K562 (cell line): ENCODE results near the gene SLC35D2. TPM values are rescaled to one million over a fixed set of nuclear protein-coding genes. Genes with fewer than 3 reads are reported as not detected.

ENCODE experiments used
- CAMTA2 ChIP-seq: fragments of 250-450 bp; sonication (Bioruptor Pico); conservative IDR thresholded peaks from 2 replicates; pipeline ENCODE4 v1.5.1; 2022
- CBX8 ChIP-seq: fragments of 200-600 bp; sonication (generic); IDR thresholded peaks from 2 replicates; pipeline ENCODE4 v1.6.1; 2012; ENCODE audit warnings: borderline replicate concordance, mixed run types, low read depth, mild to moderate bottlenecking, moderate library complexity, mixed read lengths, low read length, control low read depth, inconsistent platforms; ENCODE audit not compliant: poor library complexity, severe bottlenecking; ENCODE audit errors: extremely low read depth
- E2F3 ChIP-seq: fragments of 250-450 bp; sonication (Bioruptor Pico); IDR thresholded peaks from 2 replicates; pipeline ENCODE4 v1.4.0; 2020; ENCODE audit warnings: mild to moderate bottlenecking
- ELF1 ChIP-seq: fragments of 200-800 bp; sonication (Bioruptor generic); IDR thresholded peaks from 2 replicates; pipeline ENCODE4 v1.6.1; 2016; ENCODE audit warnings: missing genetic modification characterization, missing compliant biosample characterization
- ERF ChIP-seq: fragments of 450-650 bp; formaldehyde crosslinking; IDR thresholded peaks from 2 replicates; pipeline ENCODE4 v1.4.0; 2020; ENCODE audit warnings: mild to moderate bottlenecking, mixed read lengths
- FOXM1 ChIP-seq, 2 experiments: fragments of 450-650 bp in 1 of 2; sonication (generic) in 1 of 2; formaldehyde crosslinking in 1 of 2; IDR thresholded peaks; 2 replicates each; pipeline versions ENCODE4 v1.6.1 to v1.9.0; 2017 to 2022; ENCODE audit warnings: low read depth in 2 of 2, mild to moderate bottlenecking in 2 of 2, missing genetic modification reagents in 1 of 2, moderate library complexity in 1 of 2
- HDAC1 ChIP-seq, 2 experiments: fragments of 450-650 bp; IDR thresholded peaks; 2 replicates each; pipeline ENCODE4 v1.6.1; 2016 to 2017; ENCODE audit warnings: inconsistent platforms in 1 of 2, mild to moderate bottlenecking in 1 of 2, moderate library complexity in 1 of 2
- JUND ChIP-seq, 2 experiments: IDR thresholded peaks; 2 replicates in 1 of 2; 3 replicates in 1 of 2; pipeline ENCODE4 v1.6.1; 2011; ENCODE audit warnings: borderline replicate concordance in 2 of 2, low read depth in 2 of 2, low read length in 2 of 2, improper control_type of control experiment in 1 of 2, missing biosample characterization in 1 of 2, missing genetic modification characterization in 1 of 2, missing genetic modification reagents in 1 of 2
- NR2C1 ChIP-seq, 2 experiments: fragments of 450-650 bp; IDR thresholded peaks; 2 replicates each; pipeline ENCODE4 v1.6.1; 2017; ENCODE audit warnings: mild to moderate bottlenecking in 2 of 2, antibody characterized with exemption in 1 of 2, inconsistent platforms in 1 of 2, missing compliant biosample characterization in 1 of 2, missing genetic modification characterization in 1 of 2
- NR2C2 ChIP-seq, 2 experiments: fragments of 200-800 bp in 1 of 2; sonication (Bioruptor generic) in 1 of 2; sonication (generic) in 1 of 2; formaldehyde crosslinking in 1 of 2; IDR thresholded peaks; 2 replicates each; pipeline versions ENCODE4 v1.6.1 to v1.8.0; 2016 to 2022; ENCODE audit warnings: mild to moderate bottlenecking in 1 of 2, missing compliant biosample characterization in 1 of 2, missing genetic modification characterization in 1 of 2, missing genetic modification reagents in 1 of 2
- RUNX1 ChIP-seq: sonication (generic); IDR thresholded peaks from 2 replicates; pipeline ENCODE4 v1.6.1; 2016; ENCODE audit warnings: antibody characterized with exemption, low read depth
- SETDB1 ChIP-seq: IDR thresholded peaks from one replicate; pipeline ENCODE4 v1.6.1; 2012; ENCODE audit warnings: low read length, control low read depth, inconsistent platforms
- SIRT6 ChIP-seq: IDR thresholded peaks from one replicate; pipeline ENCODE4 v1.6.1; 2012; ENCODE audit warnings: low read depth, mild to moderate bottlenecking, control low read depth, inconsistent platforms, low read length, moderate library complexity
- SMARCA5 ChIP-seq: fragments of 450-650 bp; IDR thresholded peaks from 2 replicates; pipeline ENCODE4 v1.6.1; 2016
- ZNF232 ChIP-seq: sonication (generic); formaldehyde crosslinking; IDR thresholded peaks from 2 replicates; pipeline ENCODE4 v1.8.0; 2022; ENCODE audit warnings: mild to moderate bottlenecking, missing genetic modification reagents
- polyA plus RNA-seq, 8 experiments: library from polyadenylated mRNA; depleted of rRNA in 4 of 8; stranded (reverse) in 5 of 8; unstranded in 3 of 8; fragments of >200 nt; fragmentation: Nextera tagmentation in 2 of 8; fragmentation: Illumina TruSeq in 1 of 8; extraction: Ambion mirVana in 2 of 8; extraction: Trizol in 1 of 8; gene quantifications; 2 replicates each; pipeline versions ENCODE4 v1.2.1 to v1.2.3, GENCODE V29; 2011 to 2014; ENCODE audit warnings: inconsistent platforms in 1 of 8, missing spikeins in 1 of 8
- total RNA-seq, 7 experiments: library from RNA; depleted of rRNA in 6 of 7; stranded (reverse); fragments of >200 nt in 6 of 7; fragmentation: Illumina TruSeq in 2 of 7; extraction: Trizol in 2 of 7; gene quantifications; 2 replicates each; pipeline versions ENCODE4 v1.2.1 to v1.2.3, GENCODE V29; 2011 to 2021; ENCODE audit warnings: low replicate concordance in 1 of 7
- TF ChIP-seq, protein P1 (sequence below): sonication (generic); formaldehyde crosslinking; IDR thresholded peaks from 2 replicates; pipeline ENCODE4 v1.8.1; 2022; ENCODE audit warnings: missing genetic modification reagents
- TF ChIP-seq, protein P2 (sequence below): sonication (generic); formaldehyde crosslinking; IDR thresholded peaks from 2 replicates; pipeline ENCODE4 v1.8.0; 2022; ENCODE audit warnings: mild to moderate bottlenecking, missing genetic modification reagents
- TF ChIP-seq, protein P3 (sequence below): sonication (generic); formaldehyde crosslinking; IDR thresholded peaks from 2 replicates; pipeline ENCODE4 v1.8.0; 2022; ENCODE audit warnings: mild to moderate bottlenecking, missing genetic modification reagents

SLC35D2 gene
- total and polyA plus RNA-seq, 9 of the 15 experiments (the other 6 are each of a cell fraction or from before 2014, with no cell fraction given), result 2.9 to 14.9 (median 11.7) TPM

DNA sequence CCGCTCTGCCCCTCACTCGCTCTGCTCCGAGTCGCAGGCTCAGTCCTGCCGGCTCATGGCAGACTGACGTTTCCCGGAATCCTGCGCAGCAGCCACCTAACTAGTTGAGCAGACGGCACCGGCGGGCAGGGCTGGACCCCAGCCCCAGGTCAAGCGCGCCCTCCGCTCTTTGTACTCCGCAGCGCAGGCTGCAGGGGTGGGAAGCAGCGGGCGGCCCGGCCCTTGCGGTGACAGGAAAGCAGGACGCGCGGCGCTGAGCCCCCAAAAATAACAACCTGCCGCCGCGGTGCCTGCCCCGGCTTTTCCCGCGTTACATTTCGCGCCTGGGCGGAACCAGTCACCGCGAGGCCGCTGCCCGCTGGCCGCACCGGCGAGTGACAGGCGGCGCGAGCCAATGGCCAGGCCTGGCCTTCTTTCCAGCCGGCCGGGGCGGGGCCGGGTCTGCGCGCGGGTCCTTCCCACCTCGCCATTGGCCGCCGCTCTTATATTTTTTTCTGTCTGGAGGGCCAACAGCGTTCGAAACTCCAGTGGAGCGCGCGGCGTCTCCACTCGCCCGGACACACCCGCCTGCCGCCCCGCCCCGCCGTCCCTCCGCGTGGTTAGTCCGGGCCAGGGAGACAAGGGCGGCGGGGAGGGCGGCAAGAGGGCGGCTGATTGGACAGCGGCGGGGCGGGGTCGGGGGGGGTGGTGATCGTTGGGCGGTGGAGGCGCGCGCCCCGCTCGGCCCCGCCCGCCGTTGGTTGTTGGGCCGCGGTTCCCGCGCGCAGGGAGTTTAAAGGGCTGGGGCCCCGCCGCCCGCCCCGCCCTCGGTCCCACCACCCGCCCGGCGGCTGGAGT, 34.8 kb upstream of the SLC35D2 start, which contains the start of gene ZNF367 (continued):
- TF ChIP-seq, protein P1, sequence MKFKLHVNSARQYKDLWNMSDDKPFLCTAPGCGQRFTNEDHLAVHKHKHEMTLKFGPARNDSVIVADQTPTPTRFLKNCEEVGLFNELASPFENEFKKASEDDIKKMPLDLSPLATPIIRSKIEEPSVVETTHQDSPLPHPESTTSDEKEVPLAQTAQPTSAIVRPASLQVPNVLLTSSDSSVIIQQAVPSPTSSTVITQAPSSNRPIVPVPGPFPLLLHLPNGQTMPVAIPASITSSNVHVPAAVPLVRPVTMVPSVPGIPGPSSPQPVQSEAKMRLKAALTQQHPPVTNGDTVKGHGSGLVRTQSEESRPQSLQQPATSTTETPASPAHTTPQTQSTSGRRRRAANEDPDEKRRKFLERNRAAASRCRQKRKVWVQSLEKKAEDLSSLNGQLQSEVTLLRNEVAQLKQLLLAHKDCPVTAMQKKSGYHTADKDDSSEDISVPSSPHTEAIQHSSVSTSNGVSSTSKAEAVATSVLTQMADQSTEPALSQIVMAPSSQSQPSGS (CRISPR knock-in tag), result 0 out of 2 replicates have a peak, but pooled peaks have one; percentile 33
- TF ChIP-seq ERF (no peak), RUNX1 (no peak), SMARCA5 (no peak), CBX8 (no peak), SETDB1 (no peak), ELF1 (no peak), FOXM1 (IDR thresholded peaks at IDR 0.05; ENCODE audit: low read depth) (no peak), FOXM1 (CRISPR knock-in tag; IDR thresholded peaks at IDR 0.05; ENCODE audit: low read depth) (no peak; the same call in 1 of the 2 replicates), NR2C2 (CRISPR knock-in tag; IDR thresholded peaks at IDR 0.05) (no peak), NR2C2 (tag; IDR thresholded peaks at IDR 0.05) (no peak), CAMTA2 (CRISPR knock-in tag) (no peak), E2F3 (CRISPR knock-in tag) (peak; percentile 99), HDAC1 (IDR thresholded peaks at IDR 0.05) (peak in 1 of 2 experiments; percentile 86; a peak in 2 of 4 replicates), NR2C1 (IDR thresholded peaks at IDR 0.05) (no peak), NR2C1 (tag; IDR thresholded peaks at IDR 0.05) (no peak), JUND (IDR thresholded peaks at IDR 0.05; ENCODE audit: borderline replicate concordance, low read depth, low read length) (no peak), JUND (tag; IDR thresholded peaks at IDR 0.05; ENCODE audit: borderline replicate concordance, low read depth, low read length) (no peak; the same call in 2 of the 3 replicates), ZNF232 (CRISPR knock-in tag) (0 out of 2 replicates have a peak, but pooled peaks have one; percentile 35), SIRT6 (no peak)
- TF ChIP-seq, protein P2, sequence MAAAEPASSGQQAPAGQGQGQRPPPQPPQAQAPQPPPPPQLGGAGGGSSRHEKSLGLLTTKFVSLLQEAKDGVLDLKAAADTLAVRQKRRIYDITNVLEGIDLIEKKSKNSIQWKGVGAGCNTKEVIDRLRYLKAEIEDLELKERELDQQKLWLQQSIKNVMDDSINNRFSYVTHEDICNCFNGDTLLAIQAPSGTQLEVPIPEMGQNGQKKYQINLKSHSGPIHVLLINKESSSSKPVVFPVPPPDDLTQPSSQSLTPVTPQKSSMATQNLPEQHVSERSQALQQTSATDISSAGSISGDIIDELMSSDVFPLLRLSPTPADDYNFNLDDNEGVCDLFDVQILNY (CRISPR knock-in tag), result peak; percentile 82; the same call in 1 of the 2 replicates
- TF ChIP-seq, protein P3, sequence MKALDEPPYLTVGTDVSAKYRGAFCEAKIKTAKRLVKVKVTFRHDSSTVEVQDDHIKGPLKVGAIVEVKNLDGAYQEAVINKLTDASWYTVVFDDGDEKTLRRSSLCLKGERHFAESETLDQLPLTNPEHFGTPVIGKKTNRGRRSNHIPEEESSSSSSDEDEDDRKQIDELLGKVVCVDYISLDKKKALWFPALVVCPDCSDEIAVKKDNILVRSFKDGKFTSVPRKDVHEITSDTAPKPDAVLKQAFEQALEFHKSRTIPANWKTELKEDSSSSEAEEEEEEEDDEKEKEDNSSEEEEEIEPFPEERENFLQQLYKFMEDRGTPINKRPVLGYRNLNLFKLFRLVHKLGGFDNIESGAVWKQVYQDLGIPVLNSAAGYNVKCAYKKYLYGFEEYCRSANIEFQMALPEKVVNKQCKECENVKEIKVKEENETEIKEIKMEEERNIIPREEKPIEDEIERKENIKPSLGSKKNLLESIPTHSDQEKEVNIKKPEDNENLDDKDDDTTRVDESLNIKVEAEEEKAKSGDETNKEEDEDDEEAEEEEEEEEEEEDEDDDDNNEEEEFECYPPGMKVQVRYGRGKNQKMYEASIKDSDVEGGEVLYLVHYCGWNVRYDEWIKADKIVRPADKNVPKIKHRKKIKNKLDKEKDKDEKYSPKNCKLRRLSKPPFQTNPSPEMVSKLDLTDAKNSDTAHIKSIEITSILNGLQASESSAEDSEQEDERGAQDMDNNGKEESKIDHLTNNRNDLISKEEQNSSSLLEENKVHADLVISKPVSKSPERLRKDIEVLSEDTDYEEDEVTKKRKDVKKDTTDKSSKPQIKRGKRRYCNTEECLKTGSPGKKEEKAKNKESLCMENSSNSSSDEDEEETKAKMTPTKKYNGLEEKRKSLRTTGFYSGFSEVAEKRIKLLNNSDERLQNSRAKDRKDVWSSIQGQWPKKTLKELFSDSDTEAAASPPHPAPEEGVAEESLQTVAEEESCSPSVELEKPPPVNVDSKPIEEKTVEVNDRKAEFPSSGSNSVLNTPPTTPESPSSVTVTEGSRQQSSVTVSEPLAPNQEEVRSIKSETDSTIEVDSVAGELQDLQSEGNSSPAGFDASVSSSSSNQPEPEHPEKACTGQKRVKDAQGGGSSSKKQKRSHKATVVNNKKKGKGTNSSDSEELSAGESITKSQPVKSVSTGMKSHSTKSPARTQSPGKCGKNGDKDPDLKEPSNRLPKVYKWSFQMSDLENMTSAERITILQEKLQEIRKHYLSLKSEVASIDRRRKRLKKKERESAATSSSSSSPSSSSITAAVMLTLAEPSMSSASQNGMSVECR (CRISPR knock-in tag), result peak; percentile 92
